ENCODE data around the gene FAAP100. TPM values are rescaled to one million over a fixed set of nuclear protein-coding genes. Genes with fewer than 3 reads are reported as not detected.

The FAAP100 gene
- total RNA-seq, 1 donor = 31.7 TPM

DNA sequence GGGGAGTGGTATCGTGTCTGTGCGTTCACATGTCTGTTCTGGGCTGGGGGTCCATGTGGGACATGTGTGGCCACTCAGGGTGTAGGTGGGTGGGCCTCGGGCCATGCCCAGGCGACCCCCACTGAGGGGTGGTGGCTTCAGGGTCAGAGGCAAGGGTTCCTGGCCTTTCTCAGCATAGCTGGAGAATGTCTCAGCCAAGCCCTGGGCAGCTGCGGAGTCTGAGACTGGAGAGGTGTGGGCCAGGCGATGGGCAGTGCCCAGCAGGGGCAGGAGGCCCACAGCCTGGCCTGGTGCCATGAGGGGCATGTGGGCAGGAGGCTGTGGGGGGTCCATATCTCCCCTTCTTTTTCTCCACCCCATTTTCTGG lies 22.7 kb downstream of the FAAP100 start:
- no peak for TF ChIP-seq CTCF (IDR thresholded peaks at IDR 0.05; ENCODE audit: insufficient read depth, low read length)
- DNase-seq (ENCODE audit: low read depth) = no peak
- H3K4me3 ChIP-seq (ENCODE audit: low read depth, low read length) = no peak overlapping the region

- DNase-seq (ENCODE audit: low read depth) = no peak
- no peak overlapping the region for H3K4me3 ChIP-seq (ENCODE audit: low read depth, low read length)
- no peak for TF ChIP-seq CTCF (IDR thresholded peaks at IDR 0.05; ENCODE audit: insufficient read depth, low read length)
These were observed 23.3 kb downstream of the FAAP100 start for GRCh38 chr17:81528651-81529436.

DNA sequence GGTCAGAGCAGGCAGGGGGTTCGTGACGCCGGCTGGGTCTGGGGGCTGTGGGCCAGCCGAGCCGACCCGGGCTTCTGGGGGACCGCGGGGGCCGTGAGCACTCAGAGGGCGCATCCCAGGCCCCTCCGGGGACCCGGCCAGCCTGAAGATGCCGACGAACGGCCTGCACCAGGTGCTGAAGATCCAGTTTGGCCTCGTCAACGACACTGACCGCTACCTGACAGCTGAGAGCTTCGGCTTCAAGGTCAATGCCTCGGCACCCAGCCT lies 23.8 kb downstream of the FAAP100 start:
- no peak for TF ChIP-seq CTCF (IDR thresholded peaks at IDR 0.05; ENCODE audit: insufficient read depth, low read length)
- no peak overlapping the region for H3K4me3 ChIP-seq (ENCODE audit: low read depth, low read length)
- no peak for DNase-seq (ENCODE audit: low read depth)

GRCh38 chr17:81527591-81528383 lies 24.4 kb downstream of the FAAP100 start, which contains the start of gene FSCN2:
Gene FSCN2, plus strand, starts transcription at chr17:81528377. Its CDS starts 155 bp downstream, at chr17:81528532.
- no peak for DNase-seq (ENCODE audit: low read depth)
- TF ChIP-seq CTCF (IDR thresholded peaks at IDR 0.05; ENCODE audit: insufficient read depth, low read length) = peak; percentile 47
- no peak within 1 kb of the TSS for H3K4me3 ChIP-seq (ENCODE audit: low read depth, low read length)

GRCh38 chr17:81526662-81527571 lies 25.2 kb downstream of the FAAP100 start:
- DNase-seq (ENCODE audit: low read depth) = no peak
- H3K4me3 ChIP-seq (ENCODE audit: low read depth, low read length) = no peak overlapping the region
- no peak for TF ChIP-seq CTCF (IDR thresholded peaks at IDR 0.05; ENCODE audit: insufficient read depth, low read length)

- no peak for TF ChIP-seq CTCF (IDR thresholded peaks at IDR 0.05; ENCODE audit: insufficient read depth, low read length)
- no peak overlapping the region for H3K4me3 ChIP-seq (ENCODE audit: low read depth, low read length)
- DNase-seq (ENCODE audit: low read depth) = no peak
These were observed 27.3 kb downstream of the FAAP100 start for GRCh38 chr17:81524865-81525159.

All from fibroblast of the aortic adventitia (primary cell).